Lower lobe of right lung (tissue), 2 donors: Measurements from ENCODE around the gene PDCD1. TPM values are rescaled to one million over a fixed set of nuclear protein-coding genes. Genes with fewer than 3 reads are reported as not detected.

Source experiments
- ATAC-seq, 2 donors: fragments of 200-7000 bp; cut with Tn5 transposase; one replicate each; pipeline ENCODE4 v1.9.1; 2020 to 2022; ENCODE audit warnings: mild to moderate bottlenecking in 2 of 2, moderate library complexity in 2 of 2
- DNase-seq: peaks from one replicate; pipeline ENCODE4 v3.0.0-alpha.2; 2020
- H3K27ac ChIP-seq: fragments of 200-600 bp; one replicate; pipeline ENCODE4 v1.8.0; 2022
- H3K27me3 ChIP-seq: fragments of 200-600 bp; one replicate; pipeline ENCODE4 v1.8.0; 2022; ENCODE audit warnings: low read depth
- H3K36me3 ChIP-seq: fragments of 200-600 bp; one replicate; pipeline ENCODE4 v1.8.0; 2022; ENCODE audit warnings: mild to moderate bottlenecking
- H3K4me1 ChIP-seq: fragments of 200-600 bp; one replicate; pipeline ENCODE4 v1.8.0; 2022
- H3K4me3 ChIP-seq: fragments of 200-600 bp; one replicate; pipeline ENCODE4 v1.8.0; 2022; ENCODE audit warnings: mild to moderate bottlenecking
- H3K9me3 ChIP-seq: fragments of 200-600 bp; one replicate; pipeline ENCODE4 v1.8.0; 2022
- intact Hi-C: fragments of 100-400 bp; cut with DNase I; formaldehyde crosslinking; loops from one replicate; pipeline ENCODE4 v1.11.0; 2022
- total RNA-seq: library from RNA; stranded (reverse); fragmentation: NEBNext Ultra II Directional; extraction: Animal tissue kit (Norgen Biotek cat#: 25700); gene quantifications from one replicate; pipeline ENCODE4 v1.2.1, GENCODE V29; 2021
- TF ChIP-seq, protein P1 (sequence below): fragments of 200-600 bp; IDR thresholded peaks from one replicate; pipeline ENCODE4 v1.8.0; 2022; ENCODE audit warnings: antibody characterized with exemption, mild to moderate bottlenecking
- donor health status: DM: no; HTN: yes; CAD: no; lungs with severe emphysema.

PDCD1 gene
- total RNA-seq, 1 donor from 2014 or later, result 1.4 TPM

DNA sequence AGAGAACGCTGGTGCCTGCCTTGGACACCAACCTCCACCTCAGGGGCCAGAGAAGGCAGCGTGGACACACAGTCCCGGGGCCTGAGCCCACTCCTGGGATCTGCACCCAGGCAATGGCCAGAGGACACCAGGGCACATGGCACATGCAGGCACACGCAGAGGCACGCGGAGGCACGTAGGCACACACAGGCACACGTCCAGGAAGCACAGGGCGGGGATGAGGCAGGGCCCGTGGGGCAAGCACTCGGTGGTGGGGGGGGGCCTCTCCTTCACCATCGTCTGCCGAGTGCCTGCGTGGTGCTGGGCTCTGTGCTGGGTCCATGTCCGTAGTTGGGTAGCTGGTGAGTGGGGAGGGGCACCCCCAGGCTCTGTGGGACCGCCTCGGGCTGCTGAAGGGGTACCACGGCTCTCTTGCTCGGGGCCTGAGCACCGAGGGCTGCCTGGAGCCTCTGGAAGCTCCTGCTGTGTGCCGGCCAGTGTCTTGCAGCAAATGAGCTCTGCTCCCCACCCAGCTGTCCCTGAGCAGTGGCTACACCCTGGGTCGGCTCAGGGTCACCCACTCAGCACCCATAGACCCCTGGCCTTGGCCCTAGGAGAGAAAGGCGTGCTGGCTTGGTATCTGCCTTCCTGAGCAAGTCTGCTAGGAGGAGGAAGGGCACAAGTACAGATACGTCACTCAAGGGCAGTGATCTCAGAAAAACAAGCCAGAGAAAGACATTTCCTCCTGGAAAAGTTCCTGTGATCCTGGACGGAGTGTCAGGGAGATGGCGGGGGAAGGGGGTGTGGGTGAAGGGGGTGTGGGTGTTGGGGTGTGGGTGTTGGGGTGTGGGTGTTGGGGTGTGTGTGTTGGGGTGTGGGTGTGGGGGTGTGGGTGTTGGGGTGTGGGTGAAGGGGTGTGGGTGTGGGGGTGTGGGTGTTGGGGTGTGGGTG, 37.3 kb upstream of the PDCD1 start:
- Histone ChIP-seq H3K4me3 (no peak overlapping the region), H3K9me3 (no peaks in the 10 kb centered on the region), H3K4me1 (peaks cover 6% of the 10 kb centered on the region), H3K27ac (peak overlapping the region; percentile 41), H3K27me3 (no peaks in the 10 kb centered on the region), H3K36me3 (no peaks in the 10 kb centered on the region)
- TF ChIP-seq, protein P1, sequence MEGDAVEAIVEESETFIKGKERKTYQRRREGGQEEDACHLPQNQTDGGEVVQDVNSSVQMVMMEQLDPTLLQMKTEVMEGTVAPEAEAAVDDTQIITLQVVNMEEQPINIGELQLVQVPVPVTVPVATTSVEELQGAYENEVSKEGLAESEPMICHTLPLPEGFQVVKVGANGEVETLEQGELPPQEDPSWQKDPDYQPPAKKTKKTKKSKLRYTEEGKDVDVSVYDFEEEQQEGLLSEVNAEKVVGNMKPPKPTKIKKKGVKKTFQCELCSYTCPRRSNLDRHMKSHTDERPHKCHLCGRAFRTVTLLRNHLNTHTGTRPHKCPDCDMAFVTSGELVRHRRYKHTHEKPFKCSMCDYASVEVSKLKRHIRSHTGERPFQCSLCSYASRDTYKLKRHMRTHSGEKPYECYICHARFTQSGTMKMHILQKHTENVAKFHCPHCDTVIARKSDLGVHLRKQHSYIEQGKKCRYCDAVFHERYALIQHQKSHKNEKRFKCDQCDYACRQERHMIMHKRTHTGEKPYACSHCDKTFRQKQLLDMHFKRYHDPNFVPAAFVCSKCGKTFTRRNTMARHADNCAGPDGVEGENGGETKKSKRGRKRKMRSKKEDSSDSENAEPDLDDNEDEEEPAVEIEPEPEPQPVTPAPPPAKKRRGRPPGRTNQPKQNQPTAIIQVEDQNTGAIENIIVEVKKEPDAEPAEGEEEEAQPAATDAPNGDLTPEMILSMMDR, result no peak
- ATAC-seq (peak; percentile 18 to 21), DNase-seq (peak; percentile 44)
- intact Hi-C loops, result no loop called here

DNA sequence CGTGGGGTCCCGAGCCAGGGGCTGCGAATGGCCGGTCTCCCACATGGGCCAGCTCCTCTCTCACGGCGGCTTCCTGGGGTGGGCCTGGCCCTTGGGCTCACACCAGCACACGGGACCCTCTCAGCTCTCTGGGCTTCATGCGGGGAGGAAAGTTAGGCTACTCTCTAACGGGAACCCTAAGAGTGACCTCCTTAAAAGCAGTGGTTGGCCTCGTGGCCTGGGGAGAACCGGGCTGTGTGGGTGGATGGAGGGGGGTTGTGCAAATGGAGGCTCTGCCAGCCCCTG, 36.7 kb upstream of the PDCD1 start:
- Histone ChIP-seq H3K4me1 (peaks cover 6% of the 10 kb centered on the region), H3K27ac (no peak overlapping the region), H3K27me3 (no peaks in the 10 kb centered on the region), H3K36me3 (no peaks in the 10 kb centered on the region), H3K9me3 (no peaks in the 10 kb centered on the region), H3K4me3 (no peak overlapping the region)
- ATAC-seq (no peak), DNase-seq (no peak)
- intact Hi-C loops, result no loop called here
- TF ChIP-seq, protein P1, result no peak

DNA sequence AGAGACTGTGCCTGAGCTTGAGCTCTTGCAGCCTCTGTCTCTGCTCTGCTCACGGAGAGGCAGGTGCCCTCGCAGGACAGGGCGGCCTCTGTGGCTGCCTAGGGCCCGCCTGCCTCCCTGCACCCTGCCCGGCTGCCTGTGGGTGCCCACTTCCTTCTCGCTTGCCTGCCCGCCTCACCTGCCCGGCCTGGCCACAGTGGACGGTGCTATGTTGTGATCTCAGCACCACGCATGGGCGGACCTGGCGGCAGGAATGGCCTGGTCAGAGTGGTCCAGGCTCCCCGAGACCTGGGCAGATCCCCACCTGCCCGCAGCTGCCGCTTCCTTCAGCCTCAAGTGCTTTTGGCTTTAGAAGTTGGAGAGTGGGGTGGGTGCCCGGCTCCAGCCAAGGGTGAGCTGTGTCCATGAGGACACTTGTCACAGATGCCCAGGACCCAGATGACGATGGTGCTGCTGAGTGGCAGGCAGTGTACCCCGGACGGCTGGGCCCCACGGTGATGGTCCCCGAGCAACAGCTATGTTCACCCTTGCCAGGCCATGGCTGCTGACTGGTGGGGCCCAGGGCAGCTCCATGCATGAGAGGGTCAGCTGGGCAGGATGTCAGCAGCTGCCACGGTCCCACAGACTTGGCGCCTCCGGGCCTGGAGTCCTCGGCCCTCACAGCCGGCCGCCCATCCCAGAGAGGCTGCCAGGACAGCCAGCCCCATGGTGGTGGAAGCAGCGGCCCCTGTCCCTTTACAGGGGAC, 36.2 kb upstream of the PDCD1 start:
- H3K27ac ChIP-seq, result no peak overlapping the region
- H3K4me3 ChIP-seq, result no peak overlapping the region
- no peaks in the 10 kb centered on the region for H3K27me3 ChIP-seq
- no peaks in the 10 kb centered on the region for H3K9me3 ChIP-seq
- H3K36me3 ChIP-seq, result no peaks in the 10 kb centered on the region
- peaks cover 1% of the 10 kb centered on the region for H3K4me1 ChIP-seq
- TF ChIP-seq, protein P1, result no peak
- intact Hi-C loops, result no loop called here
- DNase-seq, result peak; percentile 46
- peak in 1 of 2 donors; percentile 28 for ATAC-seq

DNA sequence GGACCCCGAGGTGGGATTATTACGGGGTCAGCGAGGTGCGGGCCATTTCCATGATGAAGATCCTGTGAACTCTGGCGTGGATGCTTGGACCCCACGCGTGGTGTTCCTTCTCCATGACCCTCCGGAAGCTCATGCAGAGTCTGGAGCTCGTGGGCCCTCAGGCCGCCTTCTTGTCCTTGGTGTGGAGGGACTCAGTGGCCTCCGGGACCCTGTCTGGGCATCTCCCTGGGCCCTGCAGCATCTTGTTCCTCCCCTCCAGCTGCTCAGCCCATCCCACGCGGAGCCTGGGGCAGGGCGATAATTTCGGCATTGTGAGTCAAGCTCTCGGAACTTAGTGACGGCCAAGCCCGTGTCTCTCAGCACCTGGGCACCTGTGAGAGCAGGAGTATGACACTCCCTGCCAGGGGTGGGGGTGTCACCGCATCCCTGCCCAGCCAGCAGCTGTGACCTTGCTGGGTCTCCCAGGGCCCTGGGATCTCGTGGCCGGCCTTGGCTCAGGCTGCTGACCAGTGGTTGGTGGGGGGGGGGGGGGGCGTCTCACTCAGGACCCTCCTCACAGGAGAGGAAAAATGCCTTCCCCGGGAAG, 35.5 kb upstream of the PDCD1 start:
- Histone ChIP-seq H3K36me3 (no peaks in the 10 kb centered on the region), H3K4me1 (no peaks in the 10 kb centered on the region), H3K27me3 (no peaks in the 10 kb centered on the region), H3K27ac (no peak overlapping the region), H3K9me3 (no peaks in the 10 kb centered on the region), H3K4me3 (no peak overlapping the region)
- DNase-seq, result peak; percentile 39
- ATAC-seq, result no peak
- TF ChIP-seq, protein P1, result no peak
- intact Hi-C loops, result no loop called here

DNA sequence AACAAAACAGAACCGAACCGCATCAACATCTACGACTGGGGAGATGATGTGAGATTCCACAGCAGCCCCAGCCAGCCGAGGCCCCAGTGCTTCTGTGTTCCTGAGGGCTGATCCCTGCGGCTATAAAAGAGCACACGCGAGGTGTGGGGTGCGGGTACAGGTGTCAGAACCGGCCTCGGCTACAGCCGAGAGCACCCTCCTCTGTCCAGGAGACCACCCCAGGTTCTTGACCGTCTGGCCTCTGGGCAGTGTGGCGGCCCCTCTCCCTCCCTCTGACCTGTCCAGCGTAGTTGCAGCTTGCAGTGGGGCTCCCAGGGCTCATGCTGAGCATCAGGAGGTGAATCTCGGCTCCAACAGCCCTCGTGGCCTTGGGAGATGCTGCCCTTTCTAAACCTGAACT, 34.6 kb upstream of the PDCD1 start:
- ATAC-seq (no peak), DNase-seq (peak; percentile 30)
- no peaks in the 10 kb centered on the region for H3K9me3 ChIP-seq
- no peaks in the 10 kb centered on the region for H3K27me3 ChIP-seq
- no peaks in the 10 kb centered on the region for H3K4me1 ChIP-seq
- no peak overlapping the region for H3K27ac ChIP-seq
- H3K36me3 ChIP-seq, result no peaks in the 10 kb centered on the region
- H3K4me3 ChIP-seq, result no peak overlapping the region
- intact Hi-C loops, result no loop called here
- TF ChIP-seq, protein P1, result no peak
